ENCODE measurements around the gene TMEM82.

The TMEM82 gene

GRCh38 chr1:15736038-15736891 is 6.0 kb upstream of the TMEM82 start, which contains the start of gene SLC25A34:
Gene SLC25A34, plus strand, starts transcription at chr1:15736258. Its CDS starts 228 bp downstream, at chr1:15736486.
- no peak for DNase-seq (ENCODE audit: low spot score)

DNA sequence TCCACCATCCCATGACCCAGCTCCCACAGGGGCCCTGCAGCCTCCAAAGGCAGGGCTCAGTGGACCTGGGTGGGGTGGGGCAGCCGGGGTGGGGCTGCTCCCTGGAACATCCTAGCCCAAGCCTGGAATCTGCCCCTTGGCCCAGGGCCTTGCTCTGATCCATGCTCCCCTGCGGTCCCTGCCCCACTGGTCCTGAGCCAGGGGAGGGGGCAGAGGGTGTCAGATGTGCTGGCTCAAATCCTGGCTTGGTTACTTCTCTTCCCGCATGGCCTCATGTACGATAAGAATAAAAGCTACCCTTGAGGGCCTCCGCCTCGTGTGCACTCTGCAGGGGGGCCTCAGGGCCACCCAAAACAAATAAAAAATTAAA is 5.4 kb upstream of the TMEM82 start:
- DNase-seq (ENCODE audit: low spot score): no peak

GRCh38 chr1:15737324-15738319 is 4.7 kb upstream of the TMEM82 start:
- no peak for DNase-seq (ENCODE audit: low spot score)

DNA sequence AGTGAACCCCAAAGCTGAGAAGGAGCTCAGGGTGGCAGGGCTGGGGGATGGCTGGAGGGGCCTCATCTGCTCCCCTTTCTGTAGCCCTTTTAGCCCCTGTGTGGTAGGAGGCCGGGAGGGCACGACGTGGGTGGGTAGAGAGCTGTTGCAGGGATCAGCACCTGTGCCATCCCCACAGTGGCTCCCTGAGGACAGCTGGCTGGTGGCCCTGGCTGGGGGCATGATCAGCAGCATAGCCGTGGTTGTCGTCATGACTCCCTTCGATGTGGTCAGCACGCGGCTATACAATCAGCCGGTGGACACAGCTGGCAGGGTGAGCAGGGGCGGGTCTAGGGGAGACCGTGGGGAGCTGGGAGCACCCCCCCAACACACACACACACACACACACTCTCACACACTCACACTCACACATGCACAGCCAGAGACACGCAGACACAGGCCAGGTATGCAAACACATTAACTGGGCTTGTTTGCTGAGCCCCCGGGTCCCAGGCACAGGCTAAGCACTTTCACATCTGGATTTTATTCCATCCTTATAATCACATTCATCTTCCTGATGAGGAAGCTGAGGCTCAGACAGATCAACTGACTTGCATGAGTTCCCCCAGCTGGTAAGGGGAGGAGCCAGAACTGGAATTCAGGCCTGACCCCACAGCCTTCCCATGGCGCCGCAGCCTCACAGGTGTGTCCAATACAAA is 3.7 kb upstream of the TMEM82 start:
- no peak for DNase-seq (ENCODE audit: low spot score)

DNA sequence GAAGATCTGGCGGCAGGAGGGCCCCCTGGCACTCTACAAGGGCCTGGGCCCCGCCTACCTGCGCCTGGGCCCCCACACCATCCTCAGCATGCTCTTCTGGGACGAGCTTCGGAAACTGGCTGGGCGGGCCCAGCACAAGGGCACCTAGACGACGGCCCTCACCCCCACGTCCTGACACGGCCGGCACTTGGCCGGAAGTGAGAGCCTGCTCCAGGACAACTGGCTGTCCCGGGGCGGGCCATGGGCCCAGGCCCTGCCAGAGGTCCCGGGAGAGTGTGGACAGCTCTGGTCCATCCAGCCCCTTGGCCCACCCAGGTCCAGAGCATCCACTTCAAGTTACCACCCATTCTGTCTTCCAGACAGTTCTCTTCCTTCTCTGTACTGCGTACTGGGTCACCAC is 3.0 kb upstream of the TMEM82 start:
- DNase-seq (ENCODE audit: low spot score): no peak

DNA sequence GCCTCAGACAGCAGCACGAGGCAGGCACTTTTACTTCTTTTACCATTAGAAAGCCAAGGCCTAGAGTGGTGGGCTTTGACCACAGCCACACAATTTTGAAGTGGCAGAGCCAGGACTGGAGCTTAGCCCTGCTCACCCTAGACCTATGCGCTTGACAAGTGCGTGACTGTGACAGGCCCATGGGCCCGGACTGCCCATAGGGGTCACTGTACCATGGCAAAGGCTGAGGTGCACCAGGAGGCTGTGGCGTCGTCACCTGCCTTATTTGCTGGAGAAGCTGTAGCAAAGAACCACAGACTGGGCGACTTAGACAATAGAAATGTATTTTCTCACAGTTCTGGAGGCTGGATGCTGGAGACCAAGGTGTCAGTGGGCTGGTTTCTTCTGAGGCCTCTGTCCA is 2.6 kb upstream of the TMEM82 start:
- no peak for DNase-seq (ENCODE audit: low spot score)

GRCh38 chr1:15740924-15741850 is 1.1 kb upstream of the TMEM82 start:
- DNase-seq (ENCODE audit: low spot score): peak; percentile 84

DNA sequence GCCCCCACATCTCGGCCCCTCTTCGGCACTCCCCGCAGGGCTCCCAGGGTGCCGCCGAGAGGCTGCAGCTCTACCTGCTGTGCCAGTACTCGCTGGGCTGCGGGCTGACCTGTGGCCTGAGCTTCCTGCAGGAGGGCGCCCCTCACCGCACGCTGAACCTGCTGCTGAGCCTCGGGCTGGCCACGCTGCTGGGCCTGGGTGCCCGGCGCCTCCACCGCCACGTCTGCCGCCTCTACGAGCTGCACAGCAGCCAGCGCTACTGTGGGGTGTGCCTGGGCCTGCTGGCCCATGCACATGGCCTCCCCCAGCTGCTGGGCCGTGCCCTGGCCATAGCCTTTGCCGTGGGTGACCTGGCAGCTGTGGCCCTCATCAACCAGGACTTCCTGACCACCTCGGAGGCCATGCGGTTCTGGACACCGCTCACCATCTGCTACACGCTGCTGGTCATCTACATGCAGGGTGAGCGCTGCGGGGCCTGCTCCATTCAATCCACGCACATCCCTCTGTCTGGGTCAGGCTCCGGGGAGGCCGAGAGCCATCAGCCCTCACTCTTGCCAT is 1.9 kb downstream of the TMEM82 start:
- DNase-seq (ENCODE audit: low spot score): no peak

DNA sequence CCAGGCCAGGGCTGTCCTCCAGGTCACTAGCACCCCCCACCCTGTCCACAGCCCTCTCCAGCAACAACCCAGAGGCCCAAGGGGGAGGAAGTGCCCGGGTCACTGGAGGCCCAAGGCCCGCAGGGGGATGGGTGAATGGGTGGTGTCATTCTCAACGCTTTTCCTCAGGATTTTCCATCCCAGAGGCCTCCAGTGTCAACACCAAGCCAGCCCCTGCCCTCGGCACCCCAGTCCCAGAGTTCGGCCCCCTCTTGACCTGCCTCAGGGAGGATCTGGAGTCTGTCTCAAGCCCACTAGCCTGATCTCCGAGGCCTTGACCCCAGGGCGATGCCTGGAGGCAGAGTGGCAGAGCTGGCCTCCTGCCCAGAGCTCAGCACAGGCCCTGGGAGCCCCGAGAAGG is 5.1 kb downstream of the TMEM82 start:
- no peak for DNase-seq (ENCODE audit: low spot score)

GRCh38 chr1:15748264-15748663 is 6.0 kb downstream of the TMEM82 start:
- no peak for DNase-seq (ENCODE audit: low spot score)

- no peak for DNase-seq (ENCODE audit: low spot score)
These were observed 6.5 kb downstream of the TMEM82 start for GRCh38 chr1:15748690-15749398.

GRCh38 chr1:15749399-15750291 is 7.3 kb downstream of the TMEM82 start:
- DNase-seq (ENCODE audit: low spot score): no peak

DNA sequence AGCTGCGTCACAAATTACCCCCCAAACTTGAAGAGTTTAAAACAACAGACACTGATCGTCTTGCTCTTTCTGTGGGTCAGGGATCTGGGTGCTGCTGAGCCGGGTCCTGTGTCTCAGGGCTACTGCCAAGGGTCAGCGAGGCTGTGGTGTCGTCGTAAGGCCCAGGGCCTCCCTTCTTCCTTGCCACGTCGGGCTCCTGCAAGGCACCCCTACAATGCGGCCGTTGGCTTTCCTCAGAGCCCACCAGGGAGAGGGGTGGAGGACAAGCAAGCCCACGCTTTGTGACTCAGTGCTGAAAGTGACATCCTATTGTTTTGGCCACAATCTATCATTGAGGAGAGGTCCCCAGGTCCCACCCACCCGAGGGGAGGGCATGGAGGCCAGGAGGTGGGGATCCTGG is 8.6 kb downstream of the TMEM82 start:
- no peak for DNase-seq (ENCODE audit: low spot score)

DNA sequence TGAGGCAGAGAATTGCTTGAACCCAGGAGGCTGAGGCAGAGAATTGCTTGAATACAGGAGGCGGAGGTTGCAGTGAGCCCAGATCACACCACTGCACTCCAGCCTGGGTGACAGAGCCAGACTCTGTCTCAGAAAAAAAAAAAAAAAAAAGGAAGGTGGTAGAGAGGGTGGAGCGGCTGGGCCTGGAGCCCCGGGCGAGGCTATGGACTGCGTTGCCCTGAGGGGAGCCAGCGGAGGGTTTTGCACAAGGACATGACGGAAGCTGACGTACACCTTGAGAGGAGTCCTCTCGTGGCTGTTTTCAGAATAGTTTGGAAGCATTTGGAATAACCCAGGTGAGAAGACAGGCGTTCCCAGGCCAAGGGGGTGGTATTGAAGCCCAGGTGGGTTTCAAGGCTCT is 9.4 kb downstream of the TMEM82 start:
- DNase-seq (ENCODE audit: low spot score): no peak

GRCh38 chr1:15753776-15754175 is 11.5 kb downstream of the TMEM82 start:
- no peak for DNase-seq (ENCODE audit: low spot score)

DNA sequence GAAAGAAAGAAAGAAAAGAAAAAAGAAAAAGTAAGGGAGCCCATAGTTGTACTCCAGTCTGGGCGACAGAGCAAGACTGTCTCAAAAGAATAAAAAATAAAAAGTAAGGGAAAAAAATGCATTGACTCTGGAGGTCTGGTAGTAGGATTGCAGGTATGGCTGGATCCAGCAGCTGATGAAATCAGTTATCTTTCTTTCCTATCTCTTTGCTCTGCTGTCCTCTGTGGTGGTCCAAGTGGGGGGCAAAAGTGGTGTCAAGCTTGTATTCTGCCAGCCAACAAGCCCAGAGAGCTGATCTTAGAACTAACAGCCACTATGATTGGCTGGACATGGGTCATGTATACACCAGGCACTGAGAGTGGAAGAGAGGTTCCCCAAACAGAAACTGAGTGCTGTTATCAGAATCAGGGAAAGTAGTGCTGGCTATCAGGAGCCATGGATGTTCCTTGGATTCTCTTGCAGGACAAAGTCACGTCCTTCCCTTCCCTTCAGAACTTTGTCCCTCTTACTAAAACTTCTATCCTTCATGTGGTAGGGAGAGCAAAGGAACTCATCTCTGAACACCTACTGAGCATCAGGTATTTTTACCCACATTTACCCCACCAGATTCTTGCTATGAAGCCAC is 12.8 kb downstream of the TMEM82 start:
- no peak for DNase-seq (ENCODE audit: low spot score)

- no peak for DNase-seq (ENCODE audit: low spot score)
These were observed 13.3 kb downstream of the TMEM82 start for GRCh38 chr1:15755646-15756040.

GRCh38 chr1:15756143-15757015 is 14.1 kb downstream of the TMEM82 start:
- DNase-seq (ENCODE audit: low spot score): peak; percentile 72

All from LoVo (cell line).